H54 (cell line): ENCODE results near the gene FAM120A.

Experiments used
- DNase-seq: peaks from one replicate; pipeline ENCODE4 v3.0.0; 2011; ENCODE audit warnings: low spot score, mixed read lengths; ENCODE audit not compliant: insufficient read length
- FAIRE-seq: peaks from 3 replicates; lab custom pipeline; 2011; peaks lifted over from hg19 to GRCh38; lab: Jason Lieb, UNC
- POLR2A ChIP-seq: IDR thresholded peaks from 2 replicates; pipeline ENCODE4 v1.6.1; 2011; ENCODE audit warnings: low read depth, mild to moderate bottlenecking, low read length

The FAM120A gene

DNA sequence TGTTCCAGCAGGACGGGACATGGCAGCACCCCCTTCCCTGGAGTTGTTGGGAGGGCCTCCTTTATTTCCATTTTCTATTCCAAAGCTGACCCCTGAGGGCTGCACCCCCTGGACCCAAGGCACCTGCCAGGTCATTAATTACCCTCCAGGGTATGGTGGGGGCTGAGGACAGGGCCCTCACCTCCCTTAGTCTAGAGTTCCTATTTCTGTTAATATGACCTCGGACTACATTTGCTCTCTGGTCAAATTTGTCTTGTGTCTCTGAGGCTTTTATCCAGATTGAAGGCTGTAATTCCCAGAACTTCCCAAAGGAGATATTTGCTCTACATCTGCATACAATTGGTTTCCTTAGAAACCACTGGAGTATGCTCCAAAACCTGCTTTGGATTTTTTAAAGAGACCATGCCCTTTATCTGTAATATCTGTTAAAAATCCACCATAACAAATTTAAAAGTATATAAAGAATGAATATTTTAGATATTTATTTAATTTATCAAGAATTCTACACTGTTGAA, 141.7 kb downstream of the FAM120A start:
- FAIRE-seq: no peak
- no peak for TF ChIP-seq POLR2A
- DNase-seq: no peak

GRCh38 chr9:93594041-93594756, 142.7 kb downstream of the FAM120A start:
- no peak for FAIRE-seq

DNA sequence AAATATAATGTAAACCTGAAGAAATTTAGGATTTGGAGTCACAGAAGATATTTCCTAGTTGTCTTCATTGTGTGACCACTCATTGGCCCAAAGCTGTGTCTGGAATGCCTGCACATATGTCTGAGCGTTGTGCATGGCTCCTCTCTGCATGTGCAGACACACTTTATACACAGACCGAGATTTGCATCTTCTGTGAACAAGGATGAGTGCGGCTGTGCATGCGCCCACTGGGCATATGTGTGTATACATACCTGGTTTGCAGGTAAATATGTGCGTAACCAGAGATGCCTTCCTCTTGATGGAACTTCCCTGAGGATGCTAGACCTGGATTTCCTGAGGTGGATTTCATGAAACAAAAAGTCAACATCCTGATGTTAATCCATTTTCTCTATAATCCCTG, 144.0 kb downstream of the FAM120A start:
- DNase-seq (no peak), FAIRE-seq (no peak)
- TF ChIP-seq POLR2A: no peak

More at GRCh38 chr9:93594041-93594756, 142.7 kb downstream of the FAM120A start:
- TF ChIP-seq POLR2A: no peak
- no peak for DNase-seq

DNA sequence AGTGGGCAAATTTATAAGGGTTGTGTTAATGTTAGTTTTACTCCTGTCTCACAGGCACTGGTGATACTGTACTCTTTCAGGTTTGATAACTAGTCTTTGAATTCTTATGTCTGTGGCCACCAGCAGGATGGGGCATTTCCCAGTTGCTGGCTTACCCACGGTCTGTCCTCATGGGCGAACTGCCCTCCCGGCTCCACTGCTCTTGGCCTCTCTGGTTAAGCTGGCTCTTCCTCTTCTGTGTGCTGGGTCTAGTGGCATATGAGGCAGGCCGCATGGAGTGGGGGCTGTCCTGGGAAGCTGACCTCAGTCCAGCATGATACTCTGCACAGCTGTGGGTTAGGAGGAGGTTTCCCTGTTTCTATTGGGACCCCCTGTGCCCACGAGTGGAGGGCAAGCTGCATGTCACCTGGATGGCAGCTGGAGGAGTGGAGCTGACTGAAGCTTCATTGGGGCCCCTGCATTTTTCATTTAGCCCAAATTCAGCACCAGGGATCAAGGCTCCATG, 144.4 kb downstream of the FAM120A start:
- FAIRE-seq (no peak), DNase-seq (no peak)

GRCh38 chr9:93596399-93596798, 144.9 kb downstream of the FAM120A start:
- DNase-seq (no peak), FAIRE-seq (no peak)
- no peak for TF ChIP-seq POLR2A

More for the DNA sequence above, 144.4 kb downstream of the FAM120A start:
- TF ChIP-seq POLR2A: no peak

DNA sequence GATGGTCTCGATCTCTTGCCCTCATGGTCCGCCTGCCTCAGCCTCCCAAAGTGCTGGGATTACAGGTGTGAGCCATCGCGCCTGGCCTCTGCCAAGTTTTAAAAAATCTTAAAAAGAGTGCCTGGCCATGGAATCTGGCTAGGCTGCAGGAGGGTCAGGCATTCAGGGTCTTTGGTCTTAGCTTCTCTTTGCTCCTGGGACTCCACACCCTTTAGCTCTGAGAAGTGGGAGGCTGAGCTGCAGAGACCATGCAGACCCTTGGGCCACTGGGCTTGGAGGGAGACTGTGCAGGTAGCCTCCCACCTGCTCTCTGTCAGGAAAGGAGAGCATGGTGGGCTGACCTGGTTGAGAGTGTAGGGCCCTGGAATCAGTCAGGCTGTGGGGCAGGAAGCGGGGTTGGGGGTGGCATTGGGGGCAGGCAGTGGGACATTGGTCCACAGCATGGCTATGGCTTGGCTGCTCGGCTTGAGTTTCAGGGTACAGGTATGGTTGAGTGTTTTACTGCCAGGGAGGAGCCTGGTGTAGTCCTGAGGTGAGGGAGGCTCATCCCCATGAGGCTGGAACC, 145.7 kb downstream of the FAM120A start:
- FAIRE-seq (no peak), DNase-seq (no peak)
- TF ChIP-seq POLR2A: no peak

GRCh38 chr9:93597871-93598646, 146.6 kb downstream of the FAM120A start:
- FAIRE-seq (no peak), DNase-seq (no peak)
- no peak for TF ChIP-seq POLR2A

DNA sequence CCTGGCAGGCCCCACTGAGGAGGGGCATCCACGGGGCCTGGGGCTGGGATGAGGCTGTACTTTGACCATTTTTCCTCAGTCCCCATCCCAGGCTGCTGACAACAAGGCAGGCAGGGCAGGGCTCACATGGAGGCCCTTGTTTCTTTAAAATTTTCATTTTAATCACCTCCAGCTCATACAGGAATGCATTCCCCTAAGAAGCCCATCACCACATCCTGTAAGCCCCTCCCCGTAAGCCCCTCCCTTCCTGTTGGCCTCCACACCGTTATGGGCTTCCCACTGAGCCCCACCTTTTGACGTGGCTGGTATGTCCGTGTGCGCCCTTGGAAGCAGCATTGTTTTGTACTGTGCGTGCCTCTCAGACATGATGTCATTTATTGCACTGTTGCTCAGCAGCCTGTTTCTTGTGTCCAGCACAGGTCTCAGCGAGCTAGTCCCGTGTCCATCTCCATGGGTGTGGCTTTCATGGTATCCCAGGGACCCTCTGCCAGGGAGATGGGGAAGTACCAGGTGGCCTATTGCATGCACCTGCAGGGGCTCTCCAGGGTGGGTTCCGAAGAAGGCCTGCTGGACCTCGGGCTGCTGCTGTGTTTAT, 147.3 kb downstream of the FAM120A start:
- DNase-seq (no peak), FAIRE-seq (no peak)
- no peak for TF ChIP-seq POLR2A

GRCh38 chr9:93599571-93600403, 148.3 kb downstream of the FAM120A start:
- TF ChIP-seq POLR2A: no peak
- DNase-seq (no peak), FAIRE-seq (no peak)

DNA sequence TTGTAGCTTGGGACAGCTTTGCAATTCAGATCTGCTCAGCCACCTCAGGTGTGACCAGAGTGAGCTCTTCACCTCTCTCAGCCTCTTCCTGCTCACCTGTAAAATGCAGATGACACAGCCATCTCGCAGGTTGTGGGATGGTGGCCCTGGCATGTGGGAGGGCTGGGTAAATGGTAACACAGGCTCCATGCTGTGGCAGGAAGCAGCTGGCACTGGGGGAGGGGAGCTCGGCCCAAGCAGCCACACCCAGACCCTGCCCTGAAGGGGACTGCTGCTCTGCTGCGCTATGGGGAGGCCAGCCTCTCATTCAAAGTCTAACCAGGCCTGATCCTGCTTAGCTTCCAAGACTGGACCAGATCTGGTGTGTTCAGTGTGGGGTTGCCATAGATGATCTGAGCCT, 149.0 kb downstream of the FAM120A start:
- no peak for TF ChIP-seq POLR2A
- DNase-seq (no peak), FAIRE-seq (no peak)

DNA sequence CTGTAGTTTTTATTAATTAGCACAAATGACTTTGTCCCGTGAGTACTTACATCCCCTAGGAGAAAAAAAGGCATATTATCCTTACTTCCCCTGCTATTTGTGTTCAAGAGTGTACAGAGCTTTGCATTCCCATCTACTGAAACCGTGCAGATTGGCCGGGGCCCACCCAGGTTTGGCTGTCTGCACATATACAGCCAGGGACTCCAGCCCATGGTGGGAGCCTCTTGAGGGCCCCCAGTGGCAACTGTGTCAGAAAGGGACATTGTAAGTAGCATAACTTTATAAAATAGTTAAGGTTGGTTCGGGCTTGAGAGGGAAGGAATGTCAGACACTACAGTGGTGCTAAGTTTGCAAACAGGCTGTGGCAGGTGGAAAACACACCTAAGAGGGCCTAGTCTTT, 149.6 kb downstream of the FAM120A start:
- no peak for TF ChIP-seq POLR2A
- no peak for DNase-seq
- FAIRE-seq: no peak

DNA sequence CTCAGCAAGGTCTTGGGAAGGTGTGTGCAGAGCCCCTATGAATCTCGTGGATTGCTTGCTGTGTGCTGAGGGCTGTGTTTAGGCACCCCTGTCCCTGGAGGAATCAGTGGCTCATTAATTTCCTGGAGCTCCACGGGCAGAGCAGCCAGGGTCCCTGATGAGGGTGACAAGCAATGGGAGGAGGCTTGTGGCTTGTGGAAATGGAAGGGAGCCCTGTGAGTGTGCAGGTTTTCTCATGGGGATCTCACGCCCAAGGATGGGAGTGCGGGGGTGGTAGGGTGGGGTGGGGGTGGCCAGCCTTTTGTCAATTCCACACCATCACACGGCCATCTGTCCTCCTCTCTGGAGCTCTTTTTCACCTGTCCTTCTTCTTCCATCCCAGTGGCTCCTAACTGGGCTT, 150.2 kb downstream of the FAM120A start:
- no peak for TF ChIP-seq POLR2A
- FAIRE-seq: no peak

DNA sequence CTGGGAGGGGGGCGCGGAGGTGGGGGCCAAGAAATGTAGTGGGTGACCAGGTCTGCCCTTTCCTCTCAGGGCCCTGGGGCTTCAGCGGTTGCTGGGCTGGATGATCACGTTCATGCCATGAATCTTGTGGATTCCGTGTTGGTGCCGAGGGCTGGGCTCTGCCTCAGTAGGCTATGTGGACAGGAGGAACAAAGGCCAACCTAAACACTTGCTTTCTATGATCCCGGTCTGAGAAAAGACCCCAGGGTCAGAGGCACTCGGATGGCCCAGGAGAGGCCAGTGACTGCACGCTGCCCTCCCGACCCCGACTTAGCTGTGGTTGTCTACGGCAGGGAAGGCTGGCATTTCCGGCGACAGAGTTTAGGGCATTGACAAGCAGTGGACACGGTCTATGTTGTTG, 151.5 kb downstream of the FAM120A start:
- no peak for DNase-seq
- no peak for FAIRE-seq
- no peak for TF ChIP-seq POLR2A

More for the DNA sequence above, 150.2 kb downstream of the FAM120A start:
- no peak for DNase-seq
